Caco-2 (cell line): ENCODE results near the gene PGAP3. TPM values are rescaled to one million over a fixed set of nuclear protein-coding genes. Genes with fewer than 3 reads are reported as not detected.

Source experiments
- BruUV-seq: library from RNA; stranded (reverse); fragments of 400-500 nt; replicated peaks from 2 replicates; lab custom pipeline; 2021; lab: Mats Ljungman, UMichigan
- CTCF ChIA-PET: fragments of 300-600 bp; sonication (Branson Sonifier 250); formaldehyde crosslinking; loops from one replicate; lab custom pipeline; 2022; ENCODE audit warnings: antibody characterized with exemption; lab: Charles Lee
- POLR2A ChIA-PET: fragments of 300-600 bp; sonication (Branson Sonifier 250); formaldehyde crosslinking; loops from one replicate; lab custom pipeline; 2022; ENCODE audit warnings: antibody characterized with exemption; lab: Charles Lee
- DNase-seq, 2 experiments: peaks; one replicate each; pipeline versions ENCODE4 v3.0.0 to v3.0.0-alpha.2; 2020 to 2022
- H3K27me3 ChIP-seq: replicated peaks from 2 replicates; pipeline ENCODE4 v1.6.0; 2011; ENCODE audit warnings: low read length; ENCODE audit not compliant: control insufficient read depth, insufficient read depth
- H3K36me3 ChIP-seq: 2 replicates; pipeline ENCODE4 v1.5.1; 2011; ENCODE audit warnings: low read length; ENCODE audit not compliant: control insufficient read depth, insufficient read depth
- H3K4me1 ChIP-seq: fragments of 250-450 bp; sonication (Bioruptor Pico); 2 replicates; pipeline ENCODE4 v1.5.1; 2020; ENCODE audit warnings: mild to moderate bottlenecking
- H3K4me3 ChIP-seq: 2 replicates; pipeline ENCODE4 v1.5.1; 2011; ENCODE audit warnings: low read depth, mild to moderate bottlenecking, control low read depth, low read length
- H3K9me3 ChIP-seq: fragments of 250-450 bp; sonication (Bioruptor Pico); 2 replicates; pipeline ENCODE4 v1.5.1; 2020; ENCODE audit warnings: mild to moderate bottlenecking, moderate library complexity
- H3K27ac Mint-ChIP-seq: one replicate; pipeline ENCODE4 v1.8.0; 2022; ENCODE audit warnings: mixed read lengths; ENCODE audit not compliant: unreplicated experiment
- H3K27me3 Mint-ChIP-seq: one replicate; pipeline ENCODE4 v1.8.0; 2022; ENCODE audit warnings: mixed read lengths; ENCODE audit not compliant: insufficient read depth, unreplicated experiment
- H3K36me3 Mint-ChIP-seq: one replicate; pipeline ENCODE4 v1.8.0; 2022; ENCODE audit warnings: mild to moderate bottlenecking, mixed read lengths; ENCODE audit not compliant: insufficient read depth, unreplicated experiment
- H3K4me1 Mint-ChIP-seq: one replicate; pipeline ENCODE4 v1.8.0; 2022; ENCODE audit warnings: low read depth, mixed read lengths; ENCODE audit not compliant: unreplicated experiment
- H3K4me3 Mint-ChIP-seq: one replicate; pipeline ENCODE4 v1.8.0; 2022; ENCODE audit warnings: mild to moderate bottlenecking, moderate library complexity, mixed read lengths; ENCODE audit not compliant: unreplicated experiment
- H3K9me3 Mint-ChIP-seq: one replicate; pipeline ENCODE4 v1.8.0; 2022; ENCODE audit warnings: mixed read lengths; ENCODE audit not compliant: unreplicated experiment
- intact Hi-C: fragments of 100-400 bp; cut with micrococcal nuclease; formaldehyde crosslinking; loops from one replicate; pipeline ENCODE4 v1.10.0; 2022; ENCODE audit not compliant: unreplicated experiment
- total RNA-seq: library from RNA; stranded (reverse); gene quantifications from 2 replicates; pipeline ENCODE4 v1.2.3, GENCODE V29; 2022
- TF ChIP-seq, protein P1 (sequence below), 2 experiments: fragments of 200-600 bp in 1 of 2; IDR thresholded peaks; 1 replicate in 1 of 2; 2 replicates in 1 of 2; pipeline versions ENCODE4 v1.5.1 to v1.8.0; 2011 to 2022; ENCODE audit warnings: antibody characterized with exemption in 1 of 2, control low read depth in 1 of 2, inconsistent platforms in 1 of 2, low read depth in 1 of 2, low read length in 1 of 2, mild to moderate bottlenecking in 1 of 2, moderate library complexity in 1 of 2; ENCODE audit not compliant: insufficient read depth in 1 of 2, severe bottlenecking in 1 of 2, unreplicated experiment in 1 of 2

Gene PGAP3
- total RNA-seq, 1 experiment from 2014 or later, result 14.7 TPM

DNA sequence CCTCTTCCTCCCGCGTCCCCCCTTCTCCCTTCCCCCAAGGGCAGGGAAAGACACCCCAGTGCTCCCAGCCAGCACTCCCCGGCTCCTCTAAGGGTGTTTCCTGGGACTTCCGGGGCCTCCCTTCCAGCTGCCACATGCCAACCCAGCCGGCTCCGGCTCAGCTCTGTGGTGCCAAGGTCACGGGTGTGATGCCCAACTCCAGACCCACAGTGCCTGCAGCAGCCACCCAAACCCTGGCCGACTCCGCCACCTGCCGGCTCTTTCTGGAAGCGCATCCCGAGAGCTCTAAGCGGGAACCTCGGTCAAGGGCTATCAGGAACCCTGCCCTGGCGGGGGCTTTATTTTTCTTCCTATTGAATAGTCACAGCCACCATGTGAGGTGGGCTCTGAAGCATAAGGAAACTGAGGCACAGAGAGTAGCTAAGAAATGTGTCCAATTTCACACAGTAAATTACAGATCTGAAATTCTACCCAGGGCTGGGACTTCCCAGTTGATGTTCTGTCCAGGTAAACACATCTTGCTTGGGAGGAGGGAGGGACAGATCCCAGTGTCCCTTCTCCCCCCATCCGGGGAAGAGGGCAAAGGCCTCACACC lies 64.4 kb downstream of the PGAP3 start:
- peaks cover 13% of the 10 kb centered on the region; the same call in 1 of the 2 replicates for H3K4me1 ChIP-seq
- H3K27me3 Mint-ChIP-seq, result peaks cover 8% of the 10 kb centered on the region
- no peak overlapping the region for H3K4me3 ChIP-seq
- TF ChIP-seq, protein P1, sequence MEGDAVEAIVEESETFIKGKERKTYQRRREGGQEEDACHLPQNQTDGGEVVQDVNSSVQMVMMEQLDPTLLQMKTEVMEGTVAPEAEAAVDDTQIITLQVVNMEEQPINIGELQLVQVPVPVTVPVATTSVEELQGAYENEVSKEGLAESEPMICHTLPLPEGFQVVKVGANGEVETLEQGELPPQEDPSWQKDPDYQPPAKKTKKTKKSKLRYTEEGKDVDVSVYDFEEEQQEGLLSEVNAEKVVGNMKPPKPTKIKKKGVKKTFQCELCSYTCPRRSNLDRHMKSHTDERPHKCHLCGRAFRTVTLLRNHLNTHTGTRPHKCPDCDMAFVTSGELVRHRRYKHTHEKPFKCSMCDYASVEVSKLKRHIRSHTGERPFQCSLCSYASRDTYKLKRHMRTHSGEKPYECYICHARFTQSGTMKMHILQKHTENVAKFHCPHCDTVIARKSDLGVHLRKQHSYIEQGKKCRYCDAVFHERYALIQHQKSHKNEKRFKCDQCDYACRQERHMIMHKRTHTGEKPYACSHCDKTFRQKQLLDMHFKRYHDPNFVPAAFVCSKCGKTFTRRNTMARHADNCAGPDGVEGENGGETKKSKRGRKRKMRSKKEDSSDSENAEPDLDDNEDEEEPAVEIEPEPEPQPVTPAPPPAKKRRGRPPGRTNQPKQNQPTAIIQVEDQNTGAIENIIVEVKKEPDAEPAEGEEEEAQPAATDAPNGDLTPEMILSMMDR (IDR thresholded peaks at IDR 0.05; ENCODE audit: insufficient read depth in 1 of 2, low read depth in 1 of 2, low read length in 1 of 2, severe bottlenecking in 1 of 2, unreplicated experiment in 1 of 2), result peak; percentile 96
- DNase-seq, result peak; percentile 82 to 90
- no peaks in the 10 kb centered on the region for H3K9me3 Mint-ChIP-seq
- no peaks in the 10 kb centered on the region for H3K9me3 ChIP-seq
- H3K27me3 ChIP-seq, result 0 out of 2 replicates have a peak, but pooled peaks cover 1% of the 10 kb centered on the region
- no peak overlapping the region for H3K27ac Mint-ChIP-seq
- no peak overlapping the region for H3K4me3 Mint-ChIP-seq
- no peaks in the 10 kb centered on the region for H3K4me1 Mint-ChIP-seq
- H3K36me3 Mint-ChIP-seq, result no peaks in the 10 kb centered on the region
- intact Hi-C loops, result loop anchor here (1.0 kb wide), 1 partner anchor 75 kb away; no protein-coding TSS in a partner anchor
- BruUV-seq, result no TSS peak
- ChIA-PET CTCF (interaction anchor here (0.6 to 2.7 kb wide), 35 partner anchors 8 to 417 kb away, joined by 3 to 48 read pairs (median 5); partner anchors contain the start of genes CDK12, ERBB2, MIEN1 and PGAP3), POLR2A (interaction anchor here (0.6 kb wide), 1 partner anchor 87 kb away, joined by 3 read pairs; no protein-coding TSS in a partner anchor)
- H3K36me3 ChIP-seq, result no peaks in the 10 kb centered on the region

DNA sequence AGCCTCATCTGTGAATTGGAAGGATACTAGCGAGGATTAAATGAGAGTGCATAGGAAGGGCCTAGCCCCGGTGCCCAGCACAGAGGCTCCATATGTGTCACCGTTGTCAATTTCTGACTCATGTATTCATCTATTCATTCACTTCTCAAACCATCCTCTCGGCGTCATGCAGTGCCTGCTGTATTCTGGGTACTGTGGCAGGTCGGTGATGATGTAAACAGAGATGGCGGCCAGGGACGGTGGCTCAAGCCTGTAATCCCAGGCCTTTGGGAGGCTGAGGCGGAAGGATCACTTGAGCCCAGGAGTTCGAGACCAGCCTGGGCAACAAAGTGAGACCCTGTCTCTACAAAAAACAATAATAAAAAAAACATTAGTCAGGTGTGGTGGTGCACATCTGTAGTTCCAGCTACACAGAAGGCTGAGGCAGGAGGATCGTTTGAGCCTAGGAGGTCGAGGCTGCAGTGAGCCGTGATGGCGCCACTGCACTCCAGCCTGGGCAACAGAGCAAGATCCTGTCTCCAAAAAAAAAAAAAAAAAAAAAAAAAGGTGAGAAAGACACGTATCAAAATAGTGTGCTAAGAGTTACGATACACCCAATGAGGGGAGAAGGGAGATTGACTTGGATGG lies 65.4 kb downstream of the PGAP3 start:
- no peaks in the 10 kb centered on the region for H3K36me3 ChIP-seq
- DNase-seq, result no peak
- Mint-ChIP-seq H3K36me3 (no peaks in the 10 kb centered on the region), H3K4me1 (no peaks in the 10 kb centered on the region), H3K27ac (no peak overlapping the region), H3K27me3 (peaks cover 10% of the 10 kb centered on the region), H3K9me3 (no peaks in the 10 kb centered on the region), H3K4me3 (no peak overlapping the region)
- no peaks in the 10 kb centered on the region for H3K9me3 ChIP-seq
- BruUV-seq, result no TSS peak
- no peak overlapping the region for H3K4me3 ChIP-seq
- H3K27me3 ChIP-seq, result 0 out of 2 replicates have a peak, but pooled peaks cover 1% of the 10 kb centered on the region
- intact Hi-C loops, result loop anchor here (1.0 kb wide), 4 partner anchors 46 to 132 kb away; partner anchors contain the start of gene PNMT
- H3K4me1 ChIP-seq, result peaks cover 14% of the 10 kb centered on the region; the same call in 1 of the 2 replicates
- CTCF ChIA-PET, result interaction anchor here (1.0 to 3.6 kb wide), 20 partner anchors 9 to 161 kb away, joined by 4 to 44 read pairs (median 12); partner anchors contain the start of genes CDK12, MIEN1, PNMT and STARD3
- TF ChIP-seq, protein P1 (IDR thresholded peaks at IDR 0.05; ENCODE audit: insufficient read depth in 1 of 2, low read depth in 1 of 2, low read length in 1 of 2, severe bottlenecking in 1 of 2, unreplicated experiment in 1 of 2), result no peak
- POLR2A ChIA-PET, result no interaction called here
